GM12872 (cell line): ENCODE measurements around the gene GAS2.

ENCODE experiments used
- TF ChIP-seq, protein P1 (sequence below): IDR thresholded peaks from 3 replicates; pipeline ENCODE4 v1.5.1; 2011; ENCODE audit warnings: low read depth, mild to moderate bottlenecking, low read length, moderate library complexity; ENCODE audit not compliant: insufficient read depth

GAS2 gene

DNA sequence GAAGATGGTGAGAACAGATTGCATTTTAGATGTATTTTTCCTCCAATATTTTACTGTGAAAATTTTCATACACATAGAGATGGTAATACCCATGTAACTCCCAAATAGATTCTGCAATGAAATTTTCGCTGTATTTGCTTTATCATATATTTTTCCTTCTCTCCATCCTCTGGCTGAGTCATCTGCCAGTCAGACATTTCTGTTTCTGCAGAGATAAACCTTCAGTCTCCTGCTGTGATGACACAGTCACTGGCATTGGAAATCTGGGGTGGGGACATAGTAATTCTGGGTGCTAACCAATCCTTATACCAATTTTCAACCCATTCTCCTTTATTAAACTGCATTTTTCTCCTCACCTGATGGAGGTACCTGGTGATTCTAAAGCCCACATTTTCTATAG lies 129.5 kb downstream of the GAS2 start:
- TF ChIP-seq, protein P1, sequence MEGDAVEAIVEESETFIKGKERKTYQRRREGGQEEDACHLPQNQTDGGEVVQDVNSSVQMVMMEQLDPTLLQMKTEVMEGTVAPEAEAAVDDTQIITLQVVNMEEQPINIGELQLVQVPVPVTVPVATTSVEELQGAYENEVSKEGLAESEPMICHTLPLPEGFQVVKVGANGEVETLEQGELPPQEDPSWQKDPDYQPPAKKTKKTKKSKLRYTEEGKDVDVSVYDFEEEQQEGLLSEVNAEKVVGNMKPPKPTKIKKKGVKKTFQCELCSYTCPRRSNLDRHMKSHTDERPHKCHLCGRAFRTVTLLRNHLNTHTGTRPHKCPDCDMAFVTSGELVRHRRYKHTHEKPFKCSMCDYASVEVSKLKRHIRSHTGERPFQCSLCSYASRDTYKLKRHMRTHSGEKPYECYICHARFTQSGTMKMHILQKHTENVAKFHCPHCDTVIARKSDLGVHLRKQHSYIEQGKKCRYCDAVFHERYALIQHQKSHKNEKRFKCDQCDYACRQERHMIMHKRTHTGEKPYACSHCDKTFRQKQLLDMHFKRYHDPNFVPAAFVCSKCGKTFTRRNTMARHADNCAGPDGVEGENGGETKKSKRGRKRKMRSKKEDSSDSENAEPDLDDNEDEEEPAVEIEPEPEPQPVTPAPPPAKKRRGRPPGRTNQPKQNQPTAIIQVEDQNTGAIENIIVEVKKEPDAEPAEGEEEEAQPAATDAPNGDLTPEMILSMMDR = no peak

DNA sequence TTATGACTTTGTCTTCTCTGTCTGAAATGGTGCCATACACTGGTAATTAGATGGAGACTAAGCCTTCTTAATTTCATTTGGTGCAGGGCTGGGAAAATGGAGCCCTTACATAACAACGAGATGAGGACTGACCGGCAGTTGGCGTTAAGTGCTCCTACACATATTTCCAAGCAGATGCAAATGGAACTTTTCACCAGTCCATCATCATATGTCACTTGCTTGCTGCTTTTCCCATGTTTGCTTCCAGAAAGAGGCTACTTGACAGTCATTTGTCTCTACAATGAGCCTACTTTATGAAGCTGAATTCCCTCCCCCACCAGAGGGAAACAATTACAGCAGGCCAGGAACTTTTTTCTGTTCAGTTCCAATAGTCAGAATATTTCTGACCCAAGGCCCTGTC lies 130.6 kb downstream of the GAS2 start:
- TF ChIP-seq, protein P1 = no peak

DNA sequence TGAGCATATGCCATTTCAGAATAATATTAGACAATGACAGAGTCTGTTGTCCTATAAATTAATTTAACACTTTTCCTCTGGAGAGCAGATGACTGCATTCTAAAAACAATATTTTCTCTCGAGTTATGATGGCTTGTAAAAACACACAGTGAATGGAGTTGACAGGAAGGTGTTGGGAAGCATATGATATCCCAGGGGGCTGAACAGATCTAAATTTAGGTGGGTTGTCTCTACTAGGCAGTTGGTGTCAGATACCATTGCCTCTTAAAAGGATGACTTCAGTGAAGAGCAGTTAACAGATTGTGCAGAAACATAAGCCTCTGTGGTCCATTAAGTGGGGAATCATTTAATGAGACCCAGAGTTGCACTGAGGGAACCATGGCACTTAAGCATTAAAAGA lies 132.5 kb downstream of the GAS2 start:
- TF ChIP-seq, protein P1 = no peak

DNA sequence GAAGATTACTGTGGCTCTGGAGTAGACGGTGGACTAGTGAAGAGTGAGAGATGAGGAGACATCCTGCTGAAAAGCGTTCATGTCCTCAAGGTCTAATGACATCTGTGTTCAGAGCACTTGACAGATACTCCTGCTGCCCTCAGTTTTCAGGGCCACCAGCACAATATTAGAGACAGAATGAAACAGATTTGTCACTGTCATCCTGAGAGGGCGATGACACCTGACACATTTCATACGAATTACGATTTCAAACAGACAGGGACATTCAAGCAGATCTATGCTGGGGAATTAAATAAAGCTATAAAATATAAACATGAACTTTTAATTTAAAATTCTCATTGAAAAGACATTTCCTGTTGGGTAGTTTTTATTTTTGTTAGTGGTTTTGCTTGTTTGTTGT lies 134.1 kb downstream of the GAS2 start:
- TF ChIP-seq, protein P1 = no peak

DNA sequence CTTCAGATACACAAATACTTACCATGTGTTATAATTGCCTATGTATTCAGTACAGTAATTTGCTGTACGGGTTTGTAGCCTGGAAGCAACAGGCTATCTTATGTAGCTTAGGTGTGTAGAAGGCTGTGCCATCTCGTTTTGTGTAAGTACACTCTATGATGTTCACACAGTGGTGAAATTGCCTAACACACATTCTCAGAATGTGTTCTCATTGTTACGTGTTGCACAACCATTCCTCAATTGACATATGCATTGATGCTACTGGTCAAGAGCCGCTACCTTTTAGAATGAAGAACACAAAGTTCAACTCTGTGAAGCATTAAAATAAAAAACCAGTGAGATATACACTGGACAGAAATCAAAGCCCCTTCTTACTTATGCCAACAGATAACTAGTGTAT lies 136.4 kb downstream of the GAS2 start:
- TF ChIP-seq, protein P1 = no peak

DNA sequence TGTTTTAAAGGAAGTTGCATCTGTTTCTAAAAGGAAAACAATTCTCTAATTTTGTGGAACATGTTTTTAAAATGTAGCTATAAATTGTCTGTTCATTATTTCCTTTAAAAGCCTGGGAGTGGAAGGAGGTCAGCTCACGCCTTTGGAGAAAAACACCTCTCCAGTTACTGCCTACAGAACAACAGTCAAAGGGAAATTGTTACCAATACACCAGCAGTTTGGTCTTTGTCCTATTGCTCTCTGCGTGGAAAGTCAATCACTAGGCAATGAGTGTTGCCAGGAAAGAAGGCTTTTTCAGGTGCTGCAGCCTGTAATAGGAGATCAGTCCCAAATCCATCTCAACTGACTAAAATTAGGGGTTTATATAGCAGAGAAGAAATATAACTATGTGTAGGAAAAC lies 141.0 kb downstream of the GAS2 start:
- TF ChIP-seq, protein P1 = no peak

DNA sequence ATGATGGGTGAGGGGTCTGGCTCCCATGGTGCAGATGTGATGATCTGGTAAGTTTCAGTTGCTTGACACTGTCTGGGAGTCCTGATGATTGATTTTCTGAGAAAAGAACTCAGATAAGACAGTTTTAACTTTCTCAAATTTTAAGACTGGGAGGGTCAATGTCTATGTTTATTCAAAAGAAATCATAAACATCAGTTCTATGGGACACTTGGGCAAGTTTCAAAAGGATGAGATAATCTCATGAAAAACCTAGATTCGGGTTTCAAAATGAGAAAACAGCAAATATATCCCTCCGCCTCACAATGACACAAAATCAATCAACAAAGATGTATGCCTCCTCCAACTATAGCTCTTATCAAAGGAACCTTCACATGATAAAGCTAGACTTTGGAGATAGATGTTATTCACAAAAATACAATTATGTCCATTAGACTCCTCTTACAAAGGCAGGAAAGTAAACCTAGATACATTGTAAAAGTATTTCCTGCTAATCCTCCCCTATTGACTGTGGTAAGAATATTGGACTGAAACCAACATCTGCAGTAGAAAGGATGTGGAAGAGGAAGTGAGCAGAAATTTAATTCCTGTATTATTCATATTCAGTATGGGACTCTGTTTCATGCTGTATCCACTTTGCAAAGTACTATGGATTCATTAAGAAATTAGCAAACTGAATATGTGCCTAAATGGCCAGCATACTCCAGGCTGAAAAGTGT lies 141.6 kb downstream of the GAS2 start:
- TF ChIP-seq, protein P1 = no peak
